Measurements from ENCODE around the gene ACAA2.
"Not testable (repeated sequence)": the region's sequence is repeated elsewhere in the genome, so short reads cannot be mapped to it uniquely, and the experiment has no call there.

The ACAA2 gene

GRCh38 chr18:49808553-49809191 is 4.7 kb downstream of the ACAA2 start:
- not testable (repeated sequence) for DNase-seq

GRCh38 chr18:49804096-49804495 is 9.2 kb downstream of the ACAA2 start:
- no peak for DNase-seq

GRCh38 chr18:49802623-49803022 is 10.7 kb downstream of the ACAA2 start:
- no peak for DNase-seq

- not testable (repeated sequence) for DNase-seq
These were observed 12.8 kb downstream of the ACAA2 start for GRCh38 chr18:49800491-49800890.

- not testable (repeated sequence) for DNase-seq
These were observed 13.5 kb downstream of the ACAA2 start for GRCh38 chr18:49799806-49800205.

- no peak for DNase-seq
These were observed 15.3 kb downstream of the ACAA2 start for GRCh38 chr18:49798001-49798400.

GRCh38 chr18:49795612-49796552 is 17.5 kb downstream of the ACAA2 start:
- DNase-seq: no peak

GRCh38 chr18:49794743-49795142 is 18.6 kb downstream of the ACAA2 start:
- no peak for DNase-seq

- DNase-seq: not testable (repeated sequence)
These were observed 23.7 kb downstream of the ACAA2 start for GRCh38 chr18:49789560-49790134.

GRCh38 chr18:49788327-49788898 is 24.9 kb downstream of the ACAA2 start:
- DNase-seq: no peak

- no peak for DNase-seq
These were observed 27.2 kb downstream of the ACAA2 start for GRCh38 chr18:49786019-49786720.

- DNase-seq: no peak
These were observed 28.7 kb downstream of the ACAA2 start for GRCh38 chr18:49784427-49785185.

- not testable (repeated sequence) for DNase-seq
These were observed 29.7 kb downstream of the ACAA2 start for GRCh38 chr18:49783631-49784030.

GRCh38 chr18:49778826-49779465 is 34.4 kb downstream of the ACAA2 start:
- DNase-seq: no peak

GRCh38 chr18:49769047-49769728 is 44.1 kb downstream of the ACAA2 start:
- DNase-seq: no peak

- no peak for DNase-seq
These were observed 45.3 kb downstream of the ACAA2 start for GRCh38 chr18:49768051-49768391.

GRCh38 chr18:49767111-49768050 is 46.0 kb downstream of the ACAA2 start:
- no peak for DNase-seq

GRCh38 chr18:49766646-49767045 is 46.7 kb downstream of the ACAA2 start:
- DNase-seq: no peak

- no peak for DNase-seq
These were observed 49.3 kb downstream of the ACAA2 start for GRCh38 chr18:49764032-49764431.

GRCh38 chr18:49763590-49763989 is 49.7 kb downstream of the ACAA2 start:
- no peak for DNase-seq

All from activated T-cell treated with anti-CD3 and anti-CD28 coated beads for 4 hours (primary cell).